HCT116 (cell line): Measurements from ENCODE around the gene MCC. TPM values are rescaled to one million over a fixed set of nuclear protein-coding genes. Genes with fewer than 3 reads are reported as not detected.
A peak's percentile ranks its signal among the peaks of the same experiment; 100 is the strongest.

Experiments
- ATAC-seq: fragments of 200-7000 bp; cut with Tn5 transposase; 2 replicates; pipeline ENCODE4 v1.9.1; 2020; ENCODE audit warnings: mild to moderate bottlenecking, moderate library complexity
- BruUV-seq: library from RNA; stranded (reverse); fragments of 400-500 nt; replicated peaks from 2 replicates; lab custom pipeline; 2021; lab: Mats Ljungman, UMichigan
- CTCF ChIA-PET: fragments of 300-600 bp; sonication (Branson Sonifier 250); formaldehyde crosslinking; loops from one replicate; lab custom pipeline; 2021; ENCODE audit warnings: antibody characterized with exemption; lab: Charles Lee
- POLR2A ChIA-PET: fragments of 300-600, 350-600 bp; sonication (Branson Sonifier 250); formaldehyde crosslinking; loops from one replicate; lab custom pipeline; 2021; ENCODE audit warnings: antibody characterized with exemption; lab: Charles Lee
- RAD21 ChIA-PET, 2 experiments: fragments of 300-600 bp; sonication (Branson Sonifier 250); formaldehyde crosslinking; loops; one replicate each; lab custom pipeline; 2023; ENCODE audit warnings: low total read pairs in 2 of 2; ENCODE audit not compliant: uncharacterized antibody in 2 of 2, unreplicated experiment in 2 of 2, low non-redundant PET in 1 of 2; lab: Charles Lee
- DNase-seq: peaks from one replicate; pipeline ENCODE4 v3.0.0-alpha.2; 2010; ENCODE audit warnings: low read depth, low spot score
- H2AFZ ChIP-seq: fragments of 200-600 bp; shearing (Covaris generic), sonication (generic); 2 replicates; pipeline ENCODE4 v1.6.1; 2017; ENCODE audit warnings: low read depth, mixed run types, mixed read lengths, antibody characterized with exemption, low read length; ENCODE audit not compliant: poor library complexity, severe bottlenecking
- H3K27ac ChIP-seq: 2 replicates; pipeline ENCODE4 v1.5.1; 2012; ENCODE audit warnings: low read depth, low read length
- H3K27me3 ChIP-seq: fragments of 200-600 bp; sonication (generic); 2 replicates; pipeline ENCODE4 v1.6.1; 2016; ENCODE audit warnings: mixed run types, low read length, mixed read lengths; ENCODE audit not compliant: insufficient read depth
- H3K36me3 ChIP-seq, 2 experiments: fragments of 200-500 bp in 1 of 2; fragments of 200-600 bp in 1 of 2; sonication (Bioruptor generic) in 1 of 2; sonication (generic) in 1 of 2; 2 replicates each; pipeline versions ENCODE4 v1.5.1 to v1.6.1; 2014 to 2016; ENCODE audit warnings: low read length in 2 of 2, inconsistent platforms in 1 of 2, mixed read lengths in 1 of 2, mixed run types in 1 of 2; ENCODE audit not compliant: insufficient read depth in 2 of 2, control insufficient read depth in 1 of 2
- H3K4me1 ChIP-seq, 2 experiments: fragments of 200-600 bp in 1 of 2; sonication (generic) in 1 of 2; 2 replicates each; pipeline versions ENCODE4 v1.5.1 to v1.6.1; 2012 to 2017; ENCODE audit warnings: low read length in 2 of 2, inconsistent platforms in 1 of 2, mild to moderate bottlenecking in 1 of 2, mixed read lengths in 1 of 2, mixed run types in 1 of 2, moderate library complexity in 1 of 2; ENCODE audit not compliant: insufficient read depth in 2 of 2, control insufficient read depth in 1 of 2
- H3K4me2 ChIP-seq: fragments of 200-600 bp; sonication (generic); 2 replicates; pipeline ENCODE4 v1.6.1; 2017; ENCODE audit warnings: mixed run types, low read length, mixed read lengths
- H3K4me3 ChIP-seq, 2 experiments: fragments of 200-600 bp in 1 of 2; sonication (generic) in 1 of 2; replicated peaks in 1 of 2; 2 replicates each; pipeline ENCODE4 v1.5.1; 2011 to 2016; ENCODE audit warnings: low read length in 2 of 2, control low read depth in 1 of 2, low read depth in 1 of 2, mild to moderate bottlenecking in 1 of 2, mixed read lengths in 1 of 2, mixed run types in 1 of 2
- H3K79me2 ChIP-seq: fragments of 200-600 bp; sonication (generic); 2 replicates; pipeline ENCODE4 v1.6.1; 2017; ENCODE audit warnings: mild to moderate bottlenecking, mixed run types, low read length, moderate library complexity, mixed read lengths; ENCODE audit not compliant: insufficient read depth
- H3K9ac ChIP-seq: fragments of 200-600 bp; sonication (generic); 2 replicates; pipeline ENCODE4 v1.6.1; 2016; ENCODE audit warnings: low read length, mixed read lengths
- H3K9me2 ChIP-seq: fragments of 200-600 bp; sonication (generic), shearing (Covaris generic); 2 replicates; pipeline ENCODE4 v1.6.1; 2017; ENCODE audit warnings: mixed run types, mild to moderate bottlenecking, moderate library complexity; ENCODE audit not compliant: insufficient read depth
- H3K9me3 ChIP-seq, 2 experiments: fragments of 200-500 bp in 1 of 2; fragments of 200-600 bp in 1 of 2; sonication (Bioruptor generic) in 1 of 2; sonication (generic) in 1 of 2; 2 replicates each; pipeline ENCODE4 v1.6.1; 2014 to 2017; ENCODE audit warnings: low read length in 2 of 2, mixed read lengths in 2 of 2, inconsistent platforms in 1 of 2, low read depth in 1 of 2, mild to moderate bottlenecking in 1 of 2, mixed run types in 1 of 2, moderate library complexity in 1 of 2; ENCODE audit not compliant: control insufficient read depth in 1 of 2, insufficient read depth in 1 of 2
- H4K20me1 ChIP-seq: fragments of 200-600 bp; sonication (generic), shearing (Covaris generic); 2 replicates; pipeline ENCODE4 v1.6.1; 2017; ENCODE audit warnings: mixed run types, mild to moderate bottlenecking, moderate library complexity; ENCODE audit not compliant: insufficient read depth
- CBX3 ChIP-seq: IDR thresholded peaks from 2 replicates; pipeline ENCODE4 v1.6.1; 2012; ENCODE audit warnings: low read depth
- JUND ChIP-seq: IDR thresholded peaks from 2 replicates; pipeline ENCODE4 v1.6.1; 2012
- YY1 ChIP-seq: IDR thresholded peaks from 2 replicates; pipeline ENCODE4 v1.6.1; 2011; ENCODE audit warnings: low read length, low read depth, moderate library complexity, mild to moderate bottlenecking; ENCODE audit not compliant: insufficient replicate concordance; ENCODE audit errors: extremely low read depth
- ZNF274 ChIP-seq: fragments of 200-500 bp; sonication (Bioruptor generic); IDR thresholded peaks from 2 replicates; pipeline ENCODE4 v1.6.1; 2014; ENCODE audit warnings: mild to moderate bottlenecking, low read depth, low read length, inconsistent platforms
- intact Hi-C: fragments of 100-400 bp; cut with micrococcal nuclease; formaldehyde crosslinking; loops from 2 replicates; pipeline ENCODE4 v1.10.0; 2022
- total RNA-seq: library from RNA; stranded (reverse); gene quantifications from one replicate; pipeline ENCODE4 v1.2.1, GENCODE V29; 2021; ENCODE audit not compliant: unreplicated experiment
- TF ChIP-seq, protein P1 (sequence below), 3 experiments: fragments of 200-600 bp in 1 of 3; sonication (generic) in 1 of 3; IDR thresholded peaks in 2 of 3; conservative IDR thresholded peaks in 1 of 3; 2 replicates each; pipeline ENCODE4 v1.5.1; 2012 to 2017; ENCODE audit warnings: low read depth in 2 of 3, low read length in 2 of 3, antibody characterized with exemption in 1 of 3, borderline replicate concordance in 1 of 3, control low read depth in 1 of 3, mild to moderate bottlenecking in 1 of 3, mixed read lengths in 1 of 3, mixed run types in 1 of 3, moderate library complexity in 1 of 3; ENCODE audit not compliant: insufficient read depth in 1 of 3

MCC gene
- total RNA-seq, 1 experiment from 2014 or later = 20.1 TPM

GRCh38 chr5:113020461-113021273, 467.6 kb downstream of the MCC start (continued):
- TF ChIP-seq, protein P1, sequence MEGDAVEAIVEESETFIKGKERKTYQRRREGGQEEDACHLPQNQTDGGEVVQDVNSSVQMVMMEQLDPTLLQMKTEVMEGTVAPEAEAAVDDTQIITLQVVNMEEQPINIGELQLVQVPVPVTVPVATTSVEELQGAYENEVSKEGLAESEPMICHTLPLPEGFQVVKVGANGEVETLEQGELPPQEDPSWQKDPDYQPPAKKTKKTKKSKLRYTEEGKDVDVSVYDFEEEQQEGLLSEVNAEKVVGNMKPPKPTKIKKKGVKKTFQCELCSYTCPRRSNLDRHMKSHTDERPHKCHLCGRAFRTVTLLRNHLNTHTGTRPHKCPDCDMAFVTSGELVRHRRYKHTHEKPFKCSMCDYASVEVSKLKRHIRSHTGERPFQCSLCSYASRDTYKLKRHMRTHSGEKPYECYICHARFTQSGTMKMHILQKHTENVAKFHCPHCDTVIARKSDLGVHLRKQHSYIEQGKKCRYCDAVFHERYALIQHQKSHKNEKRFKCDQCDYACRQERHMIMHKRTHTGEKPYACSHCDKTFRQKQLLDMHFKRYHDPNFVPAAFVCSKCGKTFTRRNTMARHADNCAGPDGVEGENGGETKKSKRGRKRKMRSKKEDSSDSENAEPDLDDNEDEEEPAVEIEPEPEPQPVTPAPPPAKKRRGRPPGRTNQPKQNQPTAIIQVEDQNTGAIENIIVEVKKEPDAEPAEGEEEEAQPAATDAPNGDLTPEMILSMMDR (IDR thresholded peaks at IDR 0.05 in 2 of 3, conservative IDR thresholded peaks at IDR 0.05 in 1 of 3; ENCODE audit: borderline replicate concordance in 1 of 3, insufficient read depth in 1 of 3, low read depth in 2 of 3, low read length in 2 of 3) = no peak
- TF ChIP-seq ZNF274 (no peak), YY1 (no peak)

DNA sequence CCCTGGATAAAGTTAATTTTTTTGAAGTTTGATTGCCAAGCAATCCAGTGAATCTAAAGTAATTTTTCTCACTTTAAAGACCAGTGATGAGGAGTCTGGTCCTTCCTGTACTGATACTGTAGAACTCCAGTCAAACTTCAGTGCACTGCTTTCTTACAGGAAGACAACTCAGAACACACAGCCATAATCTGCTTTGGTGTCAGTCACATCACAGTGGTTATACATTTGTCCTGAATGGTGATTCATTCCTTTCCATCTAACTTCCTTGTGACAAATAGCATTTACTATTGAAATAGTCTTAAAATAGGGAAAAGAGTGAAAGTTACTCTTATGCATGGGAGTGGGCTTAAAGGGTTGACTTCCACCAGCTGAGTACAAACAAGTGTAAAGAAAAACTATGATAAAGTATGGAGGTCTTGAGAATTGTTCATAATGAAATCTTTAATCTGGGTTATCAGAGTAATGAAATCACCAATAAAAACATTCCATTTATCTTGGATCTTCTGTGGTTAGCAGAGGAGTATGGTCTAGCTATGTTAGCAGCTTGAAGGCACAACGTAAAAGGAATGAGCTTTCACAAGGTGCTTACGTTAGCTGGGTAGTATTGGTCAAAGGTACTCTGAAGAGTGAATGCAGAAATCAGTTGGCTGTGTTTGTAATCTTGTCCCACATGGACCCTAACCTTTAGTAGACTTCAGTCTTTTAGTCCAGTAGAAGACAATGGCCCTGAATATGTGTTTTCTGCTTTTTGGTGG, 470.2 kb downstream of the MCC start:
- ATAC-seq (0 out of 2 replicates have a peak, but pooled peaks have one; percentile 21), DNase-seq (no peak)
- intact Hi-C loops = no loop called here
- Histone ChIP-seq H3K9me3 (no peaks in the 10 kb centered on the region), H3K4me2 (peak overlapping the region; percentile 29), H3K27me3 (no peaks in the 10 kb centered on the region), H4K20me1 (no peaks in the 10 kb centered on the region), H3K79me2 (peaks cover 15% of the 10 kb centered on the region), H3K9me2 (no peaks in the 10 kb centered on the region), H2AFZ (no peak overlapping the region), H3K4me1 (peaks cover 22 to 60% of the 10 kb centered on the region in 2 experiments), H3K4me3 (no peak overlapping the region), H3K9ac (no peak overlapping the region)
- RAD21 ChIA-PET = no interaction called here
- BruUV-seq = no TSS peak
- CTCF ChIA-PET = interaction anchor here (0.7 kb wide), 1 partner anchor 22 kb away, joined by 3 read pairs; no protein-coding TSS in a partner anchor
- no peak for TF ChIP-seq CBX3
- 0 out of 2 replicates have a peak, but pooled peaks have one; percentile 15 for TF ChIP-seq JUND
- TF ChIP-seq, all 23 proteins: peak for 1
- Histone ChIP-seq H3K36me3 (peaks cover 0 to 19% of the 10 kb centered on the region in 2 experiments; a peak in 3 of 4 replicates), H3K27ac (no peak overlapping the region)
- POLR2A ChIA-PET = no interaction called here
